Measurements from ENCODE around the gene TSPAN31. TPM values are rescaled to one million over a fixed set of nuclear protein-coding genes. Genes with fewer than 3 reads are reported as not detected.

Gene TSPAN31
- polyA plus RNA-seq, 1 donor, result 40.9 TPM

GRCh38 chr12:57735198-57735855 lies 9.5 kb upstream of the TSPAN31 start:
- DNase-seq (ENCODE audit: low read depth), result no peak

DNA sequence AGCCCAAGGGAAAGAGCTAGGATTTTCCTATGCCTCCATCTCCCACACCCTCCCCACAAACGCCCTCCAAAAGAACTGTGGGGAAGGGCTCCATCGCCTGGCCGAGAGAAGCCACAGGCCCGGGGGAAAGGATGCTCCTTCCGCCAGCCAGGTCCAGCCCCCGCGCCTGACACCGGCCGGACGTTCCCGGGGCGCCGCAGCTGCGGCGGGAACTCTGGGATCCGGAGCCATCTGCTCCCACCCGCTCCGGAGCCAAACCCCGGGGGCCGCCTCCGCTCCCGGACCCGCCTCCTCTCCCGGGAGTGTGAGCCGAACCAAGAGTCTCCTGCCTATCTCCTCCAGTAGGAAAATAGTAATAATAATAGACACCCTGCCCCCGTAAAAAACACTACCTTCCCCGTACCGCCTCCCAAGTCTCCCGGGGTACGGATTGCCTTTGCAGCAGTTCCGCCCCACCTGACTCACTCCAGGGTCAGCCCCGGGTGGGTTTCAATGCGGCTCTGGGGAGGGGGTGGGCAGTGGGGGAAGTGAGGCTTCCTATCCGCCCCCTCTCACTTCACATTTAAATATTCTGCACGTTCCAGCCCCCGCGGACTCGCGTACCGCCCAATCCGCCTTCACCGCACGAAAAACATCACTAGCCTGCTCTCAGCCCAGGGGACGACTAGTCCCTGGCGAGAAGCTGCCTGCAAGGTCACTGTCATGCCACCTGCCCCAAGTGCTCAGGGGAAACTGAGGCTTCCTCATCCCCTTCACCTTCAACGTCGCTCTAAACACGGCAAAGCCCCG lies 8.7 kb upstream of the TSPAN31 start:
- no peak for DNase-seq (ENCODE audit: low read depth)

DNA sequence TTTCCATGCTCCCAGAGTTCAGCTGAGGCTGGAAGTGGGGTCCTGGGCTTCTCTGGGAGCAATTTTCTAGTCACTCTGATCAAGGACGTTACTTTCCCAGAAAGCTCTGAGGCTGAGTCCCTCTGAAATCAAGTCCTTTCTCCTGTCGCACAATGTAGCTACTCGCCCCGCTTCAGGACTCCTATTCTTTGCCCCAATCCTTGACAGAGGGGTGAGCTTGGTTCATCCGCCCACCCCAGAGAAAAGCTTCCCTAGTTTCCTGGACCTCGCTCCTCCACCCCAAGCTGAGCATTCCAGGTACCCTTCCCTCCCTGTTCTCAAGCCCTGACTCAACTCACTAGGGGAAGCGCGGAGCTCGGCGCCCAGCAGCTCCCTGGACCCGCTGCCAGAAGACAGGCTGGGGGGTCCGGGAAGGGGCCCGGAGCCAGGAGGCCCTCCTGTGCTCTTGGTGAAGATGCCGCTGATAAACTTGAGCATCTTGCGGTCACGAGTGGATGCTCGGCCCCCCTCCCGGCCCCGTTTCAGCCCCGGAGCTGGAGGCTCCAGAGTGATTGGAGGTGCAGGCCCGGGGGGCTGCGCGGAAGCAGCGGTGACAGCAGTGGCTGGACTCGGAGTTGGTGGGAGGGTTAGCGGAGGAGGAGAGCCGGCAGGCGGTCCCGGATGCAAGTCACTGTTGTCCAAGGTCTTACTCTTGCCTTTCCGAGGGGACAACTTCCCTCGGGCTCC lies 7.9 kb upstream of the TSPAN31 start:
- DNase-seq (ENCODE audit: low read depth), result no peak

DNA sequence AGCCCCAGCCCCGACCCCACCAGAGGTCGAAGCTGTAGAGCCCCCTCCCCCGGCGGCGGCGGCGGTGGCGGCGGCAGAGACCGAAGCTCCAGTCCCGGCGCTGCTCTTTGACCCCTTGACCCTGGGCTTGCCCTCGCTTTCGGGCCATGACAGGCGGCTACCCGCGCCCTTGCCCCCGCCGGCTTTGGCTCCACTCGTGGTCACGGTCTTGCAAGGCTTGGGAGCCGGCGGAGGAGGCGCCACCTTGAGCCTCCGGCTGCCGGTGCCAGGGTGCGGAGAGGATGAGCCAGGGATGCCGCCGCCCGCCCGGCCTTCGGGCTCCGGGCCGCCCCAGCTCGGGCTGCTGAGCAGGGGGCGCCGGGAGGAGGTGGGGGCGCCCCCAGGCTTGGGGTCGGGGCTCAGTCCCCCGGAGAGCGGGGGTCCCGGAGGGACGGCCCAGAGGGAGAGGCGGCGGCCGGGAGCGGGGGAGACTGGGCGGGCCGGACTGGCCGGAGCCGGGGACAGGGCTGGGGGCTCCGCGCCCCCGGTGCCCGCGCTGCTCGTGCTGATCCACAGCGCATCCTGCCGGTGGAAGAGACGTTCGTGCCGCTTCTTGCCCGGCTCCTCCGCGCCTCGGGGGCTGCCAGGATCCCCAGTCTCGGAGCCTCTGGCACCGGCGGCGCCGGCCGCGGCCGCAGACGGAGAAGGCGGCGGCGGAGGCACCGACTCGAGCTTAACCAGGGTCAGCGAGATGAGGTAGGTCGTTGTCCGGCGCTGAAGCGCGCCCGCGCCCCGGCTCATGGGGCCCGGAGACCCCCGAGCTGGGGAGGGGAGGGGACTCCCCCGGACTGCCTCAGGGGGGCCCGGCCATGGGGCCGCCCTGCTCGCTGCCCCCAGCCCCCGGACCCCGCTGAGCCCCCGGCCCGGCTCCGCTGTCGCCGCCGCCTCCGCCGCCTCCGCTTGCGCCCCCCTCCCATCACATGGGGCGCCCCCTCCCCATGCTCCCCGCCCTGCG lies 7.1 kb upstream of the TSPAN31 start:
- no peak for DNase-seq (ENCODE audit: low read depth)

GRCh38 chr12:57738661-57739237 lies 6.1 kb upstream of the TSPAN31 start, which contains the start of gene AGAP2:
TSS of gene AGAP2 (minus strand) at chr12:57738742. CDS start at chr12:57738246, 496 bp downstream.
- no peak for DNase-seq (ENCODE audit: low read depth)

DNA sequence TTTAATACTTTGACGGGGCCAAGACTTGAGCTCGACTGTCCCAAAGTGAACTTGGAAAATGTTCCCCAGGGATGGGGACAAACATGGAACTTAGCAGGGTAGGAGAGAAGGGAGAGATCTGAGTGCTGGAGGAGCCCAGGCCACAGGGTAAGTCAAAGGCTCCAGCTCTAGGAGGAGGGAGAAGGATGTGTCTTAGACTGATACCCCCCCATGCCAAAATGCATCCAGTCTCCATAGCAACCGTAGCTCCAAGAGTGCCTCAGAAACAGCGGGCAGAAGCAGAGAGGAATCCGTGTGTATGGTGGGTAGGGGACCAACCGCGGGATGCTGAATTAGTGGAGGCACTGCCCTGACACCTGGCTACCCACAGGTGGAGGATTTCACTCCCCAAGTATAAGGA lies 5.5 kb upstream of the TSPAN31 start:
- no peak for DNase-seq (ENCODE audit: low read depth)

- no peak for DNase-seq (ENCODE audit: low read depth)
These were observed 4.8 kb upstream of the TSPAN31 start for GRCh38 chr12:57739914-57740538.

DNA sequence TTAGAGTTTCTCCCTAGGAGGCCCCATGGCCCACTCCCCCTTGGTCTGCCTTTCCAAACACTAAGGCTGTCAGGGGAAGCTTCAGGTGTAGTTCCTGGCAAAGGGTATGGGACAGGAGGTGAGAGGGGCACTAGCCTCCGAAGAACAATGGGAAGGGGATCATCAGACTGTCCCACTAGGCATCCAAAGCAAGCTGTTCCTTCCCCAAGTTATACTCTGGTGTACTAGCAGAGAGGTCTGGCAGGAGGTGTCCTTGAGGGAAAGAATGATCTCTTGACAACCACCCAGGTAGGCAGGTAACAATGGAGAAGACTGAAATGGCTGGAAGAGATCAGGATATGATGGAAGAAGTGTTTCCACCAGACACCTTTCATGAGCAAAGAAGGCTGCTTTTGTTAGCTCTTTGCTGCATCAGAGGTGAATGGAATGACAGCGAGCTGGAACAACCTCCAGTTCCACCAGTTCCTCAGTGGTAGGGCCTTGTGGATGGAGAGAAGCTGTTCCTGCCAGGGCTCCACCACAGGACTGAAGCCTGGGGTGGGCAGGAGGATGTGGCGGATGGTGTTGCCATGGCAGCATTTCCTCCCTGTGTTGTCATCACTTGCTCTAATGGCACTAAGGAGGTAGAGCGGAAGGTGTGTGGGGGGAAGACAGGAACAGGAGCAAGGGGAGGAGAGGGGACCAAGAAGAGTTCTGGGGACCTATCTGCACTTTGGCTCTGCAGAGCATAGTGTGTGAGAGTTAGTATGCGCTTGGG lies 4.0 kb upstream of the TSPAN31 start:
- DNase-seq (ENCODE audit: low read depth), result no peak

GRCh38 chr12:57741413-57741789 lies 3.4 kb upstream of the TSPAN31 start:
- no peak for DNase-seq (ENCODE audit: low read depth)

GRCh38 chr12:57741844-57742738 lies 2.7 kb upstream of the TSPAN31 start:
- no peak for DNase-seq (ENCODE audit: low read depth)

DNA sequence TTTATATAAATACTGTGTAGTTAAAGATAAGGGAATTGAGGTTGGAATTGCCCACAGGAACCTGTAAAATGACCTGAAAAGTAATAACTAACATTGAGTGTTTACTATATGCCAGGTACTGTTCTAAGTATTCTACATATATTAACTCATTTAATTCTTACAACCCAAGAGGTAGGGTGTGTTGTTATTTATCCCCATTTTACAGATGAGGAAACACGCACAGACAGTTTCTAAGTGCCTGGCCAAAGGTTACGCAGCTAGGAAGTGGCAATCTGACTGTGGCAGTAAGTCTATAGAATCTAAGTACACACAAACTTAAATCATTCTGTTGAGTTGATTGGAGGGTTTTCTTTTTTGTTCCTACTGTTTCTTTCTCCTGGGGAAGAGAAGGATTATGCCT lies 1.1 kb upstream of the TSPAN31 start:
- no peak for DNase-seq (ENCODE audit: low read depth)

GRCh38 chr12:57744194-57744776 lies 554 bp upstream of the TSPAN31 start:
- DNase-seq (ENCODE audit: low read depth), result no peak

- no peak for DNase-seq (ENCODE audit: low read depth)
These were observed 644 bp downstream of the TSPAN31 start for GRCh38 chr12:57745485-57745881.

- no peak for DNase-seq (ENCODE audit: low read depth)
These were observed 1.2 kb downstream of the TSPAN31 start for GRCh38 chr12:57746025-57746424.

DNA sequence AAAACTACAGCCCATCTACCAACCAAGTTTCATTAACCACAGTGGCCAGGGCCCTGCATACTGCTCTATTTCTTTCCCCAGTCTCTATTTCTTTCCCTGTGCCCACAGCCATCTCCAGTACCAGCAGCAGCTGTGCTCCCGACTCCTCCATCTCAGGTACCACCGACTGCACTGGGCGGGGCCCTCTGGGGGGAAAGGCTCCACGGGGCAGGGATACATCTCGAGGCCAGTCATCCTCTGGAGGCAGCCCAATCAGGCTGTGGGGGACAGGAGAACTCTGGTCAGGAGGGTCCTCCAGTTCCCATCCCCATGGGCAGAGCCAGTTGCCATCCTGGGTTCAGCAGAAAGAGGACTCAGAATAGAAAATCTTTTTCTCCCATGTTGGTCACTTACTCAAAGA lies 4.2 kb downstream of the TSPAN31 start:
- DNase-seq (ENCODE audit: low read depth), result no peak

- DNase-seq (ENCODE audit: low read depth), result no peak
These were observed 6.0 kb downstream of the TSPAN31 start for GRCh38 chr12:57750561-57751431.

DNA sequence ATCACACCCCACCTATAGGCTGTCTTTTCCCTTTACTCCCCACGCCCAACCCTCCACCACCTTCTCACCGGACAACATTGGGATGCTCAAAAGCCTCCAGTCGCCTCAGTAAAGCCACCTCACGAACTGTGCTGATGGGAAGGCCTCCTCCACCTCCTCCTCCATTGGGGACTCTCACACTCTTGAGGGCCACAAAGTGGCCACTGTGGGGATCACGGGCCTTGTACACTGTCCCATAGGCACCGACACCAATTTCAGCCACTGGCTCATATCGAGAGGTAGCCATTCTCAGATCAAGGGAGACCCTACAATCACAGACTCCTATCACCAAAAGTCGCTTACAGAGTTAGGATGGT lies 6.6 kb downstream of the TSPAN31 start:
- no peak for DNase-seq (ENCODE audit: low read depth)
